Measurements from ENCODE around the gene ASB7.

The ASB7 gene

DNA sequence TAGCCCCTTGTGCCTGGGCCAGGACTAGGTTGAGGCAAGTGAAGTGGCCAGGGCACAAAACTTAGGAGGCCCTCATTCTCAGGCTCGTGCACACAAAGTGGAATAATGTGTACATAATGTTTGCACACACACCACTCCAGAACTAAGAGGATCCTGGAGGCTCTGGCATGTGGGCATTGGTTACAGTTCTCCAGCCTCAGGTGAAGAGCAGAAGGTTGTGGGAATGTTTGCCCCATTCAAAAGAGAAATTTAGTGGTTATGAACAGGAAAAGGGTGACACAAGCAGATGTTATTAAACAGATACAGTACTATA lies 31.3 kb downstream of the ASB7 start:
- Histone ChIP-seq H3K27ac (replicated peaks; ENCODE audit: low read length) (no peak overlapping the region), H3K18ac (ENCODE audit: low read length) (no peak overlapping the region), H3K14ac (ENCODE audit: low read length) (no peak overlapping the region), H2AFZ (ENCODE audit: low read length) (no peak overlapping the region), H3K27me3 (ENCODE audit: control insufficient read depth in 3 of 3, insufficient read depth in 3 of 3, low read depth in 1 of 3, low read length in 3 of 3) (no peaks in the 10 kb centered on the region), H3K23ac (ENCODE audit: low read depth, low read length, poor library complexity) (no peak overlapping the region), H3K4me3 (ENCODE audit: low read length in 2 of 2) (no peak overlapping the region), H3K4me1 (ENCODE audit: control insufficient read depth in 2 of 2, insufficient read depth in 1 of 2, low read depth in 1 of 2, low read length in 2 of 2) (peaks cover 2 to 9% of the 10 kb centered on the region in 2 donors), H4K91ac (ENCODE audit: low read depth, low read length, poor library complexity) (no peak overlapping the region), H3K4ac (ENCODE audit: low read length) (no peak overlapping the region), H2AK5ac (ENCODE audit: low read depth, low read length) (no peak overlapping the region), H3K9ac (ENCODE audit: low read depth, low read length, poor library complexity) (no peak overlapping the region), H2BK120ac (ENCODE audit: low read depth, low read length) (no peak overlapping the region), H3K79me1 (ENCODE audit: low read depth, low read length) (peaks cover 3% of the 10 kb centered on the region), H4K8ac (ENCODE audit: low read depth, low read length) (no peak overlapping the region), H2BK15ac (ENCODE audit: low read length) (no peak overlapping the region), H3K4me2 (ENCODE audit: insufficient read depth, low read length, poor library complexity, severe bottlenecking) (no peak overlapping the region), H2BK12ac (ENCODE audit: low read length) (no peak overlapping the region), H3K36me3 (replicated peaks in 1 of 2; ENCODE audit: control insufficient read depth in 2 of 2, insufficient read depth in 2 of 2, low read length in 2 of 2) (peaks cover 3 to 43% of the 10 kb centered on the region in 2 donors), H3K9me3 (replicated peaks in 1 of 2; ENCODE audit: control insufficient read depth in 2 of 2, insufficient read depth in 1 of 2, low read depth in 1 of 2, low read length in 2 of 2) (no peaks in the 10 kb centered on the region), H2BK5ac (ENCODE audit: low read length) (no peak overlapping the region)
- no CpG with 5 or more reads among the region's 1 CpG for WGBS, 2 donors (ENCODE audit: extremely low coverage in 2 of 2, insufficient read length in 2 of 2, insufficient replicate concordance in 1 of 2)
- no peak for DNase-seq (ENCODE audit: low spot score)

- H3K9me3 ChIP-seq (replicated peaks in 1 of 2; ENCODE audit: control insufficient read depth in 2 of 2, insufficient read depth in 1 of 2, low read depth in 1 of 2, low read length in 2 of 2): no peaks in the 10 kb centered on the region
- H4K8ac ChIP-seq (ENCODE audit: low read depth, low read length): no peak overlapping the region
- DNase-seq (ENCODE audit: low spot score): no peak
- no CpG with 5 or more reads among the region's 11 CpGs for WGBS, 2 donors (ENCODE audit: extremely low coverage in 2 of 2, insufficient read length in 2 of 2, insufficient replicate concordance in 1 of 2)
- H2BK12ac ChIP-seq (ENCODE audit: low read length): no peak overlapping the region
- H4K91ac ChIP-seq (ENCODE audit: low read depth, low read length, poor library complexity): no peak overlapping the region
- peaks cover 2 to 9% of the 10 kb centered on the region in 2 donors for H3K4me1 ChIP-seq (ENCODE audit: control insufficient read depth in 2 of 2, insufficient read depth in 1 of 2, low read depth in 1 of 2, low read length in 2 of 2)
- no peak overlapping the region for H2AK5ac ChIP-seq (ENCODE audit: low read depth, low read length)
- H3K18ac ChIP-seq (ENCODE audit: low read length): no peak overlapping the region
- no peak overlapping the region for H3K4me3 ChIP-seq (ENCODE audit: low read length in 2 of 2)
- no peak overlapping the region for H3K14ac ChIP-seq (ENCODE audit: low read length)
- peaks cover 4% of the 10 kb centered on the region for H3K79me1 ChIP-seq (ENCODE audit: low read depth, low read length)
- no peak overlapping the region for H2BK120ac ChIP-seq (ENCODE audit: low read depth, low read length)
- H3K23ac ChIP-seq (ENCODE audit: low read depth, low read length, poor library complexity): no peak overlapping the region
- H3K9ac ChIP-seq (ENCODE audit: low read depth, low read length, poor library complexity): no peak overlapping the region
- H3K36me3 ChIP-seq (replicated peaks in 1 of 2; ENCODE audit: control insufficient read depth in 2 of 2, insufficient read depth in 2 of 2, low read length in 2 of 2): peaks cover 0 to 26% of the 10 kb centered on the region in 2 donors
- no peak overlapping the region for H3K4ac ChIP-seq (ENCODE audit: low read length)
- H3K27ac ChIP-seq (replicated peaks; ENCODE audit: low read length): no peak overlapping the region
- no peaks in the 10 kb centered on the region for H3K27me3 ChIP-seq (ENCODE audit: control insufficient read depth in 3 of 3, insufficient read depth in 3 of 3, low read depth in 1 of 3, low read length in 3 of 3)
- no peak overlapping the region for H2BK5ac ChIP-seq (ENCODE audit: low read length)
- no peak overlapping the region for H2BK15ac ChIP-seq (ENCODE audit: low read length)
- no peak overlapping the region for H2AFZ ChIP-seq (ENCODE audit: low read length)
- no peak overlapping the region for H3K4me2 ChIP-seq (ENCODE audit: insufficient read depth, low read length, poor library complexity, severe bottlenecking)
Observed at GRCh38 chr15:100635406-100636071, 33.1 kb downstream of the ASB7 start.

- Histone ChIP-seq H3K4me1 (ENCODE audit: control insufficient read depth in 2 of 2, insufficient read depth in 1 of 2, low read depth in 1 of 2, low read length in 2 of 2) (peaks cover 2 to 9% of the 10 kb centered on the region in 2 donors), H4K91ac (ENCODE audit: low read depth, low read length, poor library complexity) (no peak overlapping the region), H3K18ac (ENCODE audit: low read length) (no peak overlapping the region), H3K27me3 (ENCODE audit: control insufficient read depth in 3 of 3, insufficient read depth in 3 of 3, low read depth in 1 of 3, low read length in 3 of 3) (no peaks in the 10 kb centered on the region), H3K9me3 (replicated peaks in 1 of 2; ENCODE audit: control insufficient read depth in 2 of 2, insufficient read depth in 1 of 2, low read depth in 1 of 2, low read length in 2 of 2) (no peaks in the 10 kb centered on the region), H3K4me2 (ENCODE audit: insufficient read depth, low read length, poor library complexity, severe bottlenecking) (no peak overlapping the region), H4K8ac (ENCODE audit: low read depth, low read length) (no peak overlapping the region), H3K4ac (ENCODE audit: low read length) (no peak overlapping the region), H2BK5ac (ENCODE audit: low read length) (no peak overlapping the region), H3K79me1 (ENCODE audit: low read depth, low read length) (peaks cover 4% of the 10 kb centered on the region), H3K4me3 (ENCODE audit: low read length in 2 of 2) (no peak overlapping the region), H3K27ac (replicated peaks; ENCODE audit: low read length) (no peak overlapping the region), H3K9ac (ENCODE audit: low read depth, low read length, poor library complexity) (no peak overlapping the region), H3K23ac (ENCODE audit: low read depth, low read length, poor library complexity) (no peak overlapping the region), H2BK120ac (ENCODE audit: low read depth, low read length) (no peak overlapping the region), H2BK15ac (ENCODE audit: low read length) (no peak overlapping the region), H2AK5ac (ENCODE audit: low read depth, low read length) (no peak overlapping the region), H2AFZ (ENCODE audit: low read length) (no peak overlapping the region), H2BK12ac (ENCODE audit: low read length) (no peak overlapping the region), H3K14ac (ENCODE audit: low read length) (no peak overlapping the region), H3K36me3 (replicated peaks in 1 of 2; ENCODE audit: control insufficient read depth in 2 of 2, insufficient read depth in 2 of 2, low read length in 2 of 2) (no peaks in the 10 kb centered on the region)
- no CpG with 5 or more reads among the region's 11 CpGs for WGBS, 2 donors (ENCODE audit: extremely low coverage in 2 of 2, insufficient read length in 2 of 2, insufficient replicate concordance in 1 of 2)
- DNase-seq (ENCODE audit: low spot score): no peak
Observed at GRCh38 chr15:100638177-100638730, 35.9 kb downstream of the ASB7 start.

DNA sequence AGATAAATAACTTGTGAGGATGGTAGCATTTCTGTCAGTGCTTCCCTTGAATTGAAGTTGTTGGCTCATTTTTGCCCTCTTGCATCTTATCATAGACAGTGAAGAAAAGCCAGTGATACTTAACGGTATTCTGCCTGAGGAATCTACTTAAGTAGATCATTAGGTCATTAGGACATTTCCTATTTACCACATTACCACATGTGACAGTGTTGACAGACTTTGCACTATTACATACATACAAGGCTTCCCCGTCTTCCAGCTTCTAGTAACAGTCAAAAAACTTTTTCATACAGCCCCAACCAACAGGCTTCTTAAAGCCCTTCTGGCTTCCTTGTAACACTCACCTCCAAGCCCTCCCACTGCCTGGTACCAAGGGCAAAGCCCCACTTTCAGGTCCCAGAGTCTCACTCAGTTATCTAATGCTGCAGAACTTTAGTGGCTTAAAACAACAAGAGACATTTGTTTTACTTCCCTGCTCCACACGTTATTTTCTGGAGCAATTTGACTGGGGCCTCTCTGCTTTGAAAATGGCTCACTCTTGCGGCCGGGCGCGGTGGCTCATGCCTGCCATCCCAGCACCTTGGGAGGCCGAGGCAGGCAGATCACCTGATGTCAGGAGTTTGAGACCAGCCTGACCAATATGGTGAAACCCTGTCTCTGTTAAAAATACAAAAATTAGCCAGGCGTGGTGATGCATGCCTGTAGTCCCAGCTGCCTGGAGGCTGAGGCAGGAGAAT lies 40.0 kb downstream of the ASB7 start:
- H3K23ac ChIP-seq (ENCODE audit: low read depth, low read length, poor library complexity): no peak overlapping the region
- no peaks in the 10 kb centered on the region for H3K36me3 ChIP-seq (replicated peaks in 1 of 2; ENCODE audit: control insufficient read depth in 2 of 2, insufficient read depth in 2 of 2, low read length in 2 of 2)
- no peak overlapping the region for H2BK15ac ChIP-seq (ENCODE audit: low read length)
- no peaks in the 10 kb centered on the region for H3K4me1 ChIP-seq (ENCODE audit: control insufficient read depth in 2 of 2, insufficient read depth in 1 of 2, low read depth in 1 of 2, low read length in 2 of 2)
- no peaks in the 10 kb centered on the region for H3K9me3 ChIP-seq (replicated peaks in 1 of 2; ENCODE audit: control insufficient read depth in 2 of 2, insufficient read depth in 1 of 2, low read depth in 1 of 2, low read length in 2 of 2)
- no CpG with 5 or more reads among the region's 9 CpGs for WGBS, 2 donors (ENCODE audit: extremely low coverage in 2 of 2, insufficient read length in 2 of 2, insufficient replicate concordance in 1 of 2)
- H4K8ac ChIP-seq (ENCODE audit: low read depth, low read length): no peak overlapping the region
- no peak overlapping the region for H3K4me3 ChIP-seq (ENCODE audit: low read length in 2 of 2)
- H3K4ac ChIP-seq (ENCODE audit: low read length): no peak overlapping the region
- no peak overlapping the region for H4K91ac ChIP-seq (ENCODE audit: low read depth, low read length, poor library complexity)
- no peaks in the 10 kb centered on the region for H3K27me3 ChIP-seq (ENCODE audit: control insufficient read depth in 3 of 3, insufficient read depth in 3 of 3, low read depth in 1 of 3, low read length in 3 of 3)
- H3K79me1 ChIP-seq (ENCODE audit: low read depth, low read length): peaks cover 1% of the 10 kb centered on the region
- H3K14ac ChIP-seq (ENCODE audit: low read length): no peak overlapping the region
- H2BK120ac ChIP-seq (ENCODE audit: low read depth, low read length): no peak overlapping the region
- H3K4me2 ChIP-seq (ENCODE audit: insufficient read depth, low read length, poor library complexity, severe bottlenecking): no peak overlapping the region
- no peak overlapping the region for H3K27ac ChIP-seq (replicated peaks; ENCODE audit: low read length)
- H2BK12ac ChIP-seq (ENCODE audit: low read length): no peak overlapping the region
- no peak overlapping the region for H3K9ac ChIP-seq (ENCODE audit: low read depth, low read length, poor library complexity)
- no peak overlapping the region for H2AK5ac ChIP-seq (ENCODE audit: low read depth, low read length)
- H2AFZ ChIP-seq (ENCODE audit: low read length): no peak overlapping the region
- H3K18ac ChIP-seq (ENCODE audit: low read length): no peak overlapping the region
- DNase-seq (ENCODE audit: low spot score): no peak
- H2BK5ac ChIP-seq (ENCODE audit: low read length): no peak overlapping the region
